ENCODE data around the gene CFI. TPM values are rescaled to one million over a fixed set of nuclear protein-coding genes. Genes with fewer than 3 reads are reported as not detected.

The CFI gene
- total RNA-seq, 1 experiment from 2014 or later: not detected

DNA sequence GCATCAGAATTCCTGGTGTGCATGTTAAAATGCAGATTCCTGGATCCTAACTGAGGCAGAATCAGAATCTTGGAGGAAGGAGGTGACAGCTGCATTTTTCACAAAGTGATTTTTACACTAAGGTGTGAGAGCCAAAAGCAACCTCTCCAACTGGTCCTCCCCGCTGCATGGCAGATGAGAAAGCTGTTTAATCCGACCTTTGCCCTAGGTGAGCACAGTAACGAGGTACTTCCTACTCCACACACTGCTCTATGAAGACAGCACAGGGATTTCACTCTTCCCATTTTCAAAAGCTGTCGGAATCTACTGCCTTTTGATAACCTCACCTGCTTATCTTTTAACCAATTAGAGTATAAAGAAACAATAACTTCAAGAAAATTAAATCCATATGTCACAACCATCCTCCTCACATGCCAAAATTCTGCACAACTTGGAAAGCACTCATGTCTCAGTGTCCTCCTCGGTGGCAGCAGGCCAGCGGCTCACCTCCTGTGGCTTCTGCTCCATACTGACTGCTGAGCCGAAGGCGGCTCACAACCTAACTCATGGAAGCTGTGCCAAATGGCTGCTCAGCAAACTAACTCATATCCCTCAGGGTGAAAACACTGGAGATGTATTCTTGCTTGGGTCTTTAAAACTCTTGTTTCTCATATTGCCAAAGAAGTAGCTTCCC is 102.1 kb downstream of the CFI start:
- no peak for DNase-seq (ENCODE audit: extremely low read depth, low read depth)

DNA sequence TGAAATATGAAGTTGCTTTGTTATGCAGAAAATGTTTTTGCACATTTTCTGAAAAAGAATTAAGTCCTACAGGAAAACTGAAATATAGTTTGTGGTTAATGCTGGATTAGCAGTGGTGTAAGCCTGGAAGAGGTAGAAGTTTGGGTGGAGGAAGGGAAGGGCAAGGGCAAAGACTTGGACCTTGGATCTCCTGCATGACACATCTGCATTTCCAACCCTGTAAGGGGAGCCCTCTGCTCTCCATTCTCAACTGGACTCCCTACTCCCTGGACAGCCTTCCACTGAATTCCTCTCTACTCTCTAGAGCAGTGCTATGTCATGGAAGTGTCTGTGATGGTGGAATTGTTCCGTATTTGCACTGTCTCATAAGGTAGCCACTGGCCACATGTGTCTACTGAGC is 103.1 kb downstream of the CFI start:
- no peak for DNase-seq (ENCODE audit: extremely low read depth, low read depth)

GRCh38 chr4:109691411-109691920 is 110.3 kb downstream of the CFI start:
- no peak for DNase-seq (ENCODE audit: extremely low read depth, low read depth)

Other genes with a start within 250 kb of the CFI start
- gene MCUB, start 241.8 kb downstream of the CFI start, total RNA-seq (2014; rRNA removed; shearing (Covaris generic)): 11.9 and 14.3 TPM in 2 replicates
- gene CASP6, start 98.6 kb downstream of the CFI start, total RNA-seq (2014; rRNA removed; shearing (Covaris generic)): 16.6 and 26.3 TPM in 2 replicates
- gene PLA2G12A, start 71.9 kb downstream of the CFI start, total RNA-seq (2014; rRNA removed; shearing (Covaris generic)): 12.9 and 17.3 TPM in 2 replicates
- gene GAR1, start 13.8 kb upstream of the CFI start, total RNA-seq (2014; rRNA removed; shearing (Covaris generic)): 16.7 and 21.2 TPM in 2 replicates
- not detected in 2 replicates for gene RRH, start 26.0 kb upstream of the CFI start, total RNA-seq (2014; rRNA removed; shearing (Covaris generic))
- not detected in 2 replicates for gene LRIT3, start 46.1 kb upstream of the CFI start, total RNA-seq (2014; rRNA removed; shearing (Covaris generic))
- gene EGF, start 110.9 kb upstream of the CFI start, total RNA-seq (2014; rRNA removed; shearing (Covaris generic)): 13.6 and 15.6 TPM in 2 replicates

Data from NCI-H460 (cell line).